Liver (tissue), 9 donors: ENCODE data around the gene IFNL2. TPM values are rescaled to one million over a fixed set of nuclear protein-coding genes. Genes with fewer than 3 reads are reported as not detected.
"Not testable (repeated sequence)": the region's sequence is repeated elsewhere in the genome, so short reads cannot be mapped to it uniquely, and the experiment has no call there.

Experiments
- DNase-seq: peaks from one replicate; pipeline ENCODE4 v3.0.0-alpha.2; 2017; ENCODE audit warnings: low spot score
- H3K27ac ChIP-seq, 2 donors: one replicate each; pipeline ENCODE4 v1.7.0; 2013; ENCODE audit warnings: inconsistent platforms in 2 of 2, low read length in 2 of 2, control low read depth in 1 of 2, low read depth in 1 of 2, mild to moderate bottlenecking in 1 of 2
- H3K27me3 ChIP-seq, 4 donors: one replicate each; pipeline versions ENCODE4 v1.6.1 to v1.7.0; 2013; ENCODE audit warnings: low read length in 3 of 4, inconsistent platforms in 1 of 4, mild to moderate bottlenecking in 1 of 4, moderate library complexity in 1 of 4; ENCODE audit not compliant: control insufficient read depth in 4 of 4, insufficient read depth in 4 of 4
- H3K36me3 ChIP-seq, 4 donors: one replicate each; pipeline versions ENCODE4 v1.6.1 to v1.7.0; 2013; ENCODE audit warnings: low read length in 3 of 4, mild to moderate bottlenecking in 3 of 4, low read depth in 1 of 4, moderate library complexity in 1 of 4; ENCODE audit not compliant: control insufficient read depth in 4 of 4, insufficient read depth in 3 of 4
- H3K4me1 ChIP-seq, 4 donors: one replicate each; pipeline versions ENCODE4 v1.6.1 to v1.7.0; 2013; ENCODE audit warnings: low read length in 3 of 4, mild to moderate bottlenecking in 3 of 4, moderate library complexity in 1 of 4; ENCODE audit not compliant: control insufficient read depth in 4 of 4, insufficient read depth in 4 of 4
- H3K4me3 ChIP-seq, 3 donors: one replicate each; pipeline versions ENCODE4 v1.6.1 to v1.7.0; 2013; ENCODE audit warnings: low read length in 3 of 3, control low read depth in 1 of 3, low read depth in 1 of 3, mild to moderate bottlenecking in 1 of 3
- H3K9ac ChIP-seq, 2 donors: one replicate each; pipeline ENCODE4 v1.7.0; 2013; ENCODE audit warnings: low read length in 2 of 2, mild to moderate bottlenecking in 2 of 2, moderate library complexity in 2 of 2, control low read depth in 1 of 2, low read depth in 1 of 2
- H3K9me3 ChIP-seq, 4 donors: one replicate each; pipeline versions ENCODE4 v1.6.1 to v1.7.0; 2013; ENCODE audit warnings: low read length in 3 of 4; ENCODE audit not compliant: control insufficient read depth in 4 of 4
- CTCF ChIP-seq: fragments of 150-350 bp; IDR thresholded peaks from 2 replicates; pipeline ENCODE4 v1.5.1; 2017; ENCODE audit warnings: improper control_type of control experiment, low read depth, low read length; ENCODE audit not compliant: missing input control
- EGR1 ChIP-seq, 2 donors: IDR thresholded peaks; 2 replicates each; pipeline ENCODE4 v1.6.1; 2016 to 2018; ENCODE audit warnings: antibody characterized with exemption in 2 of 2, low read depth in 2 of 2
- FOXA1 ChIP-seq: IDR thresholded peaks from 2 replicates; pipeline ENCODE4 v1.6.1; 2016; ENCODE audit warnings: antibody characterized with exemption
- GABPA ChIP-seq, 2 donors: IDR thresholded peaks in 1 of 2; conservative IDR thresholded peaks in 1 of 2; 2 replicates each; pipeline ENCODE4 v1.6.1; 2016; ENCODE audit warnings: antibody characterized with exemption in 2 of 2, mild to moderate bottlenecking in 1 of 2, moderate library complexity in 1 of 2
- HNF4A ChIP-seq, 2 donors: conservative IDR thresholded peaks; 2 replicates each; pipeline ENCODE4 v1.6.1; 2016; ENCODE audit warnings: antibody characterized with exemption in 2 of 2, mild to moderate bottlenecking in 2 of 2
- JUND ChIP-seq, 2 donors: IDR thresholded peaks; 2 replicates each; pipeline ENCODE4 v1.6.1; 2016; ENCODE audit warnings: antibody characterized with exemption in 2 of 2
- MAX ChIP-seq: IDR thresholded peaks from 2 replicates; pipeline ENCODE4 v1.6.1; 2016; ENCODE audit warnings: antibody characterized with exemption
- NR2F2 ChIP-seq: IDR thresholded peaks from 2 replicates; pipeline ENCODE4 v1.6.1; 2016; ENCODE audit warnings: antibody characterized with exemption
- YY1 ChIP-seq: IDR thresholded peaks from 2 replicates; pipeline ENCODE4 v1.6.1; 2016; ENCODE audit warnings: antibody characterized with exemption, mild to moderate bottlenecking
- ZBTB33 ChIP-seq: IDR thresholded peaks from 2 replicates; pipeline ENCODE4 v1.6.1; 2016; ENCODE audit warnings: antibody characterized with exemption
- WGBS: extraction: QIAGEN DNeasy Blood & Tissue Kit; methylation state at CpG from one replicate; pipeline ENCODE4 v1.1.7; 2013; 5-methylcytosine and 5-hydroxymethylcytosine counted together
- polyA plus RNA-seq, 2 donors: library from polyadenylated mRNA; stranded (reverse) in 1 of 2; unstranded in 1 of 2; fragments of 200-250 nt in 1 of 2; fragments of >200 nt in 1 of 2; fragmentation: Nextera tagmentation in 1 of 2; extraction: Ambion mirVana in 1 of 2; gene quantifications; one replicate each; pipeline versions ENCODE4 v1.2.1 to v1.2.3, GENCODE V29; 2013 to 2015
- total RNA-seq, 2 donors: library from RNA; depleted of rRNA; stranded (reverse); fragments of >200 nt; gene quantifications; one replicate each; pipeline ENCODE4 v1.2.3, GENCODE V29; 2014
- TF ChIP-seq, protein P1 (sequence below): IDR thresholded peaks from 2 replicates; pipeline ENCODE4 v1.6.1; 2016; ENCODE audit warnings: antibody characterized with exemption, mild to moderate bottlenecking
- donor health status: healthy.
- donor health status: healthy.
- donor health status: healthy.
- donor health status: healthy.
- donor health status: healthy.

Gene IFNL2
- total and polyA plus RNA-seq, 4 donors = not detected

DNA sequence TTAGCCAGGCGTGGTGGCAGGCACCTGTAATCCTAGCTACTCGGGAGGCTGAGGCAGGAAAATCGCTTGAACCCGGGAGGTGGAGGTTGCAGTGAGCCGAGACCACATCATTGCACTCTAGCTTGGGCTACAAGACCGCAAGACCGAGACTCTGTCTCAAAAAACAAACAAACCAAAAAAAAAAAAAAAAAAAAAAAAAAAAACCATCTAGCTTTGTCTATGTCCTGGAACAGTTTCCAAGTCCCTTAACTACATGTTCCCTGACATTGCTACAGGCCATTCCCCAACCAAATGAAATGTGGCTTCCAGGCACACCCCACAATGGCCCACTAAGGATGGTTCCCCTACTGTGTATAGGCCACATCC lies 41.1 kb downstream of the IFNL2 start:
- H3K4me3 ChIP-seq, DNase-seq, H3K27me3 ChIP-seq, H3K36me3 ChIP-seq, H3K9me3 ChIP-seq, H3K9ac ChIP-seq, H3K4me1 ChIP-seq, H3K27ac ChIP-seq: not testable (repeated sequence)
- WGBS = 97% methylated on average over 7 of the region's 7 CpGs

- no peaks in the 10 kb centered on the region for H3K9me3 ChIP-seq
- no peak overlapping the region for H3K9ac ChIP-seq
- DNase-seq = no peak
- TF ChIP-seq FOXA1 = no peak
- peaks cover 0 to 6% (median 0%) of the 10 kb centered on the region in 4 donors for H3K4me1 ChIP-seq
- H3K27me3 ChIP-seq = no peaks in the 10 kb centered on the region
- 81% methylated on average over 11 of the region's 11 CpGs for WGBS
- H3K4me3 ChIP-seq = no peak overlapping the region
- H3K36me3 ChIP-seq = peaks cover 0 to 7% (median under 1%) of the 10 kb centered on the region in 4 donors
- H3K27ac ChIP-seq = no peak overlapping the region
Measured at GRCh38 chr19:39310558-39311311, 42.5 kb downstream of the IFNL2 start.

GRCh38 chr19:39314016-39314728 lies 46.0 kb downstream of the IFNL2 start:
- no peaks in the 10 kb centered on the region for H3K9me3 ChIP-seq
- no peak overlapping the region for H3K9ac ChIP-seq
- H3K4me3 ChIP-seq = no peak overlapping the region
- no peaks in the 10 kb centered on the region for H3K4me1 ChIP-seq
- H3K36me3 ChIP-seq = peaks cover 0 to 7% (median under 1%) of the 10 kb centered on the region in 4 donors
- no peak for DNase-seq
- H3K27me3 ChIP-seq = no peaks in the 10 kb centered on the region
- 96% methylated on average over 64 of the region's 64 CpGs for WGBS
- TF ChIP-seq ZBTB33 = no peak
- no peak for TF ChIP-seq EGR1 (IDR thresholded peaks at IDR 0.05; ENCODE audit: low read depth in 2 of 2)
- no peak for TF ChIP-seq HNF4A (conservative IDR thresholded peaks at IDR 0.05)
- TF ChIP-seq, protein P1, sequence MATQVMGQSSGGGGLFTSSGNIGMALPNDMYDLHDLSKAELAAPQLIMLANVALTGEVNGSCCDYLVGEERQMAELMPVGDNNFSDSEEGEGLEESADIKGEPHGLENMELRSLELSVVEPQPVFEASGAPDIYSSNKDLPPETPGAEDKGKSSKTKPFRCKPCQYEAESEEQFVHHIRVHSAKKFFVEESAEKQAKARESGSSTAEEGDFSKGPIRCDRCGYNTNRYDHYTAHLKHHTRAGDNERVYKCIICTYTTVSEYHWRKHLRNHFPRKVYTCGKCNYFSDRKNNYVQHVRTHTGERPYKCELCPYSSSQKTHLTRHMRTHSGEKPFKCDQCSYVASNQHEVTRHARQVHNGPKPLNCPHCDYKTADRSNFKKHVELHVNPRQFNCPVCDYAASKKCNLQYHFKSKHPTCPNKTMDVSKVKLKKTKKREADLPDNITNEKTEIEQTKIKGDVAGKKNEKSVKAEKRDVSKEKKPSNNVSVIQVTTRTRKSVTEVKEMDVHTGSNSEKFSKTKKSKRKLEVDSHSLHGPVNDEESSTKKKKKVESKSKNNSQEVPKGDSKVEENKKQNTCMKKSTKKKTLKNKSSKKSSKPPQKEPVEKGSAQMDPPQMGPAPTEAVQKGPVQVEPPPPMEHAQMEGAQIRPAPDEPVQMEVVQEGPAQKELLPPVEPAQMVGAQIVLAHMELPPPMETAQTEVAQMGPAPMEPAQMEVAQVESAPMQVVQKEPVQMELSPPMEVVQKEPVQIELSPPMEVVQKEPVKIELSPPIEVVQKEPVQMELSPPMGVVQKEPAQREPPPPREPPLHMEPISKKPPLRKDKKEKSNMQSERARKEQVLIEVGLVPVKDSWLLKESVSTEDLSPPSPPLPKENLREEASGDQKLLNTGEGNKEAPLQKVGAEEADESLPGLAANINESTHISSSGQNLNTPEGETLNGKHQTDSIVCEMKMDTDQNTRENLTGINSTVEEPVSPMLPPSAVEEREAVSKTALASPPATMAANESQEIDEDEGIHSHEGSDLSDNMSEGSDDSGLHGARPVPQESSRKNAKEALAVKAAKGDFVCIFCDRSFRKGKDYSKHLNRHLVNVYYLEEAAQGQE = no peak
- TF ChIP-seq JUND (IDR thresholded peaks at IDR 0.05) = no peak
- TF ChIP-seq GABPA (IDR thresholded peaks at IDR 0.05 in 1 of 2, conservative IDR thresholded peaks at IDR 0.05 in 1 of 2) = no peak
- TF ChIP-seq CTCF = no peak
- no peak for TF ChIP-seq MAX
- no peak for TF ChIP-seq NR2F2
- TF ChIP-seq YY1 = no peak
- no peak overlapping the region for H3K27ac ChIP-seq
